Stimulated activated CD8-positive, alpha-beta memory T cell treated with anti-CD3 and anti-CD28 coated beads, Interleukin-12 subunit alpha, Interleukin-12 subunit beta, amount 100 ng/mL, for 1 hour (primary cell): Measurements from ENCODE around the gene TRDMT1.

ENCODE experiments used
- DNase-seq: peaks from one replicate; pipeline ENCODE4 v3.0.0-alpha.2; 2020; ENCODE audit warnings: low read depth

The TRDMT1 gene

GRCh38 chr10:17175551-17175950 lies 25.9 kb downstream of the TRDMT1 start:
- no peak for DNase-seq

GRCh38 chr10:17174626-17175025 lies 26.8 kb downstream of the TRDMT1 start:
- DNase-seq: no peak

- no peak for DNase-seq
Measured at GRCh38 chr10:17171141-17171641, 30.3 kb downstream of the TRDMT1 start.

GRCh38 chr10:17169803-17170202 lies 31.7 kb downstream of the TRDMT1 start:
- no peak for DNase-seq

GRCh38 chr10:17166699-17167098 lies 34.8 kb downstream of the TRDMT1 start:
- no peak for DNase-seq

- no peak for DNase-seq
Measured at GRCh38 chr10:17162828-17163227, 38.6 kb downstream of the TRDMT1 start.

GRCh38 chr10:17161775-17162174 lies 39.7 kb downstream of the TRDMT1 start:
- DNase-seq: no peak

GRCh38 chr10:17157024-17157423 lies 44.4 kb downstream of the TRDMT1 start:
- DNase-seq: no peak

GRCh38 chr10:17155826-17156225 lies 45.6 kb downstream of the TRDMT1 start:
- DNase-seq: no peak

GRCh38 chr10:17154116-17154515 lies 47.4 kb downstream of the TRDMT1 start:
- no peak for DNase-seq

- no peak for DNase-seq
Measured at GRCh38 chr10:17153321-17153720, 48.2 kb downstream of the TRDMT1 start.

GRCh38 chr10:17151716-17152115 lies 49.8 kb downstream of the TRDMT1 start:
- DNase-seq: no peak

- DNase-seq: no peak
Measured at GRCh38 chr10:17147884-17148489, 53.5 kb downstream of the TRDMT1 start.

- no peak for DNase-seq
Measured at GRCh38 chr10:17146892-17147291, 54.6 kb downstream of the TRDMT1 start.

- DNase-seq: no peak
Measured at GRCh38 chr10:17145239-17145638, 56.2 kb downstream of the TRDMT1 start.

- no peak for DNase-seq
Measured at GRCh38 chr10:17144757-17145156, 56.7 kb downstream of the TRDMT1 start.

- DNase-seq: no peak
Measured at GRCh38 chr10:17144032-17144431, 57.4 kb downstream of the TRDMT1 start.

GRCh38 chr10:17143055-17143690 lies 58.3 kb downstream of the TRDMT1 start:
- DNase-seq: no peak

- no peak for DNase-seq
Measured at GRCh38 chr10:17141504-17142229, 59.8 kb downstream of the TRDMT1 start.

- DNase-seq: no peak
Measured at GRCh38 chr10:17140386-17140761, 61.1 kb downstream of the TRDMT1 start.

GRCh38 chr10:17138460-17139042 lies 62.9 kb downstream of the TRDMT1 start:
- no peak for DNase-seq

- no peak for DNase-seq
Measured at GRCh38 chr10:17134737-17135260, 66.7 kb downstream of the TRDMT1 start.

GRCh38 chr10:17134282-17134681 lies 67.2 kb downstream of the TRDMT1 start:
- no peak for DNase-seq
